ENCODE results near the gene ARHGAP40. TPM values are rescaled to one million over a fixed set of nuclear protein-coding genes. Genes with fewer than 3 reads are reported as not detected.

ARHGAP40 gene
- total and polyA plus RNA-seq, 2 of the 4 experiments (the other 2 are of a cell fraction) = not detected

GRCh38 chr20:38615283-38615682 lies 13.7 kb downstream of the ARHGAP40 start:
- Histone ChIP-seq H4K5ac (ENCODE audit: low read depth, low read length) (no peak overlapping the region), H2BK20ac (ENCODE audit: low read depth, low read length) (no peak overlapping the region), H3K27me3 (ENCODE audit: control insufficient read depth, insufficient read depth, low read length) (peaks cover 13% of the 10 kb centered on the region), H2BK120ac (ENCODE audit: low read depth, low read length) (no peak overlapping the region), H2BK5ac (ENCODE audit: low read depth, low read length, poor library complexity, severe bottlenecking) (no peak overlapping the region), H3K9me3 (ENCODE audit: control insufficient read depth, insufficient read depth, low read length) (no peaks in the 10 kb centered on the region), H3K56ac (ENCODE audit: extremely low read depth, insufficient read depth, low read length) (no peak overlapping the region), H3K27ac (ENCODE audit: insufficient read depth, low read length) (no peak overlapping the region), H4K8ac (ENCODE audit: low read depth in 2 of 2, low read length in 2 of 2) (no peak overlapping the region), H3K4me2 (ENCODE audit: low read depth, low read length) (no peak overlapping the region), H3K79me1 (ENCODE audit: low read depth in 1 of 2, low read length in 2 of 2) (no peaks in the 10 kb centered on the region), H3K14ac (replicated peaks; ENCODE audit: low read depth, low read length) (no peak overlapping the region), H3K9ac (ENCODE audit: low read depth, low read length) (no peak overlapping the region), H3K9me1 (ENCODE audit: insufficient read depth, low read length) (no peaks in the 10 kb centered on the region), H4K20me1 (ENCODE audit: insufficient read depth, low read length) (no peaks in the 10 kb centered on the region), H2BK15ac (ENCODE audit: low read depth, low read length) (no peak overlapping the region), H3K4ac (ENCODE audit: low read depth, low read length) (no peak overlapping the region), H3K18ac (ENCODE audit: low read depth, low read length) (no peak overlapping the region), H3K4me1 (ENCODE audit: control insufficient read depth, insufficient read depth, low read length) (no peaks in the 10 kb centered on the region), H3K4me3 (ENCODE audit: insufficient read depth, low read depth, low read length) (no peak overlapping the region), H2AK5ac (ENCODE audit: low read depth, low read length) (no peak overlapping the region), H3K23ac (ENCODE audit: low read depth, low read length) (no peak overlapping the region), H4K91ac (ENCODE audit: insufficient read depth, low read depth, low read length) (no peak overlapping the region), H2AK9ac (replicated peaks; ENCODE audit: low read depth, low read length, poor library complexity) (no peak overlapping the region), H2AFZ (replicated peaks; ENCODE audit: low read length, poor library complexity) (no peak overlapping the region), H3K36me3 (ENCODE audit: control insufficient read depth, insufficient read depth, low read length) (no peaks in the 10 kb centered on the region)
- WGBS, 2 experiments (ENCODE audit: extremely low coverage in 2 of 2, insufficient read length in 1 of 2) = 87% methylated on average over 9 of the region's 15 CpGs; no CpG with 5 or more reads in 1 of the 2 experiments
- dilution Hi-C loops (cut with HindIII; ENCODE audit: low sequenced_read_pairs, unreplicated experiment) = no loop called here
- in situ Hi-C loops (cut with MboI; ENCODE audit: low sequenced_read_pairs) = no loop called here
- BruUV-seq (replicated peaks) = no TSS peak
- no peak for ATAC-seq (ENCODE audit: low read depth)
- intact Hi-C loops (cut with micrococcal nuclease) = no loop called here
- CTCF ChIA-PET = interaction anchor here (0.6 kb wide), 1 partner anchor 65 kb away, joined by 3 read pairs; no protein-coding TSS in a partner anchor
- DNase-seq = no peak
- POLR2A ChIA-PET (ENCODE audit: unreplicated experiment) = no interaction called here
- TF ChIP-seq POLR2A (IDR thresholded peaks at IDR 0.05; ENCODE audit: low read depth, low read length) = no peak
- TF ChIP-seq CTCF (conservative IDR thresholded peaks at IDR 0.05; ENCODE audit: low read depth, low read length) = no peak
- TF ChIP-seq MAFK (IDR thresholded peaks at IDR 0.05; ENCODE audit: low read depth, low read length) = no peak
- no peak for TF ChIP-seq CHD1 (IDR thresholded peaks at IDR 0.05; ENCODE audit: low read depth, low read length)

Measured in IMR-90 (cell line).